ENCODE measurements around the gene STK32B.

DNA sequence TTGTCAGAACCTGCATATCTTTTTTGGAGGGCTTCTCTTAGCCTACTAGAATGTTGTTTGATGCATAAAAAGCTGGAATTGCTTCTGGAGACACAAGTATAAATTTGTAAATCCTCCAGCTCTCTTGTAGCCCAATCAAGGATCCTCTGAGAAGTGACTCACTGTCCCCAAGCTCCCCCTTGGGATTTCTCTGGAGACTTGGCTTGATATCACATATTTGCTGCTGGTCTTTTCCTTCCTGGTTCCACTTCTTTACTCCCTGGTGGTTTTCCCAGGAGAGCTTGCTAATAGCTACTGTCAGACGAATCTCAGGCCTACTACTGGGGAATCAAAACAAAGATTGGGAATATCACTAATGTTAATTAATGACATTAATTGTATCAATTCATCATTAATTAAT is 173.1 kb downstream of the STK32B start:
- TF ChIP-seq CTCF (IDR thresholded peaks at IDR 0.05): no peak
- TF ChIP-seq EP300 (IDR thresholded peaks at IDR 0.05; ENCODE audit: borderline replicate concordance in 1 of 2, low read depth in 1 of 2, low read length in 1 of 2): no peak
- no peak for TF ChIP-seq USF2 (IDR thresholded peaks at IDR 0.05; ENCODE audit: borderline replicate concordance, low read depth, low read length)
- no peak for TF ChIP-seq USF1 (IDR thresholded peaks at IDR 0.05; ENCODE audit: borderline replicate concordance, low read depth)
- no peak for TF ChIP-seq RFX5 (IDR thresholded peaks at IDR 0.05; ENCODE audit: low read length)
- TF ChIP-seq NFIC (IDR thresholded peaks at IDR 0.05; ENCODE audit: borderline replicate concordance): no peak
- TF ChIP-seq EZH2phosphoT487 (IDR thresholded peaks at IDR 0.05; ENCODE audit: borderline replicate concordance, low read depth): no peak
- TF ChIP-seq SMC3 (IDR thresholded peaks at IDR 0.05; ENCODE audit: low read depth, low read length): no peak
- TF ChIP-seq, protein P1, sequence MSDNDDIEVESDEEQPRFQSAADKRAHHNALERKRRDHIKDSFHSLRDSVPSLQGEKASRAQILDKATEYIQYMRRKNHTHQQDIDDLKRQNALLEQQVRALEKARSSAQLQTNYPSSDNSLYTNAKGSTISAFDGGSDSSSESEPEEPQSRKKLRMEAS (IDR thresholded peaks at IDR 0.05; ENCODE audit: low read depth): no peak
- no peak for TF ChIP-seq GABPA (IDR thresholded peaks at IDR 0.05; ENCODE audit: low read depth)

Data from SK-N-SH (cell line).